ENCODE data around the gene TIGD6. TPM values are rescaled to one million over a fixed set of nuclear protein-coding genes. Genes with fewer than 3 reads are reported as not detected.

TIGD6 gene
- total and polyA plus RNA-seq, 2 donors (not counting 3 experiments of a cell fraction or from before 2014, with no cell fraction given) = 3.6 to 5.4 TPM

- DNase-seq (ENCODE audit: low read depth, low spot score) (no peak), FAIRE-seq (no peak)
- Histone ChIP-seq H3K27me3 (ENCODE audit: control insufficient read depth in 2 of 2, insufficient read depth in 2 of 2, low read length in 2 of 2) (no peaks in the 10 kb centered on the region), H3K27ac (ENCODE audit: insufficient read depth, low read depth, low read length) (no peak overlapping the region), H3K9me3 (replicated peaks; ENCODE audit: control insufficient read depth, insufficient read depth, low read length) (no peaks in the 10 kb centered on the region), H3K36me3 (ENCODE audit: control insufficient read depth in 2 of 2, extremely low read depth in 1 of 2, insufficient read depth in 2 of 2, low read length in 2 of 2) (peaks cover 18 to 30% of the 10 kb centered on the region in 2 experiments), H3K79me2 (ENCODE audit: control insufficient read depth, insufficient read depth, low read length) (peaks cover 15% of the 10 kb centered on the region), H3K9ac (replicated peaks; ENCODE audit: extremely low read depth, insufficient read depth, low read length) (no peak overlapping the region), H2AFZ (ENCODE audit: low read depth, low read length) (no peak overlapping the region), H3K9me1 (replicated peaks; ENCODE audit: control insufficient read depth, extremely low read depth, insufficient read depth, low read length) (no peaks in the 10 kb centered on the region), H3K4me2 (ENCODE audit: insufficient read depth, low read length) (no peak overlapping the region), H3K4me1 (ENCODE audit: control insufficient read depth, extremely low read depth, insufficient read depth, low read length) (no peaks in the 10 kb centered on the region), H4K20me1 (replicated peaks; ENCODE audit: control insufficient read depth, extremely low read depth, insufficient read depth, low read length) (peaks cover 2% of the 10 kb centered on the region), H3K4me3 (replicated peaks in 1 of 3; ENCODE audit: insufficient read depth in 1 of 3, low read depth in 1 of 3, low read length in 3 of 3) (no peak overlapping the region)
- ChIA-PET POLR2A (no interaction called here), CTCF (no interaction called here)
- intact Hi-C loops (cut with micrococcal nuclease) = no loop called here
- TF ChIP-seq EZH2 (IDR thresholded peaks at IDR 0.05; ENCODE audit: borderline replicate concordance, low read depth, low read length, severe bottlenecking) (no peak), POLR2AphosphoS5 (IDR thresholded peaks at IDR 0.05; ENCODE audit: insufficient read depth, low read depth, low read length) (no peak), GATA2 (IDR thresholded peaks at IDR 0.05; ENCODE audit: insufficient read depth, insufficient read length, low read depth, low read length) (no peak), FOS (IDR thresholded peaks at IDR 0.05; ENCODE audit: borderline replicate concordance, insufficient read depth, low read length) (no peak), JUN (IDR thresholded peaks at IDR 0.05; ENCODE audit: borderline replicate concordance, insufficient read depth, insufficient read length, low read depth) (no peak), POLR2A (IDR thresholded peaks at IDR 0.05; ENCODE audit: low read depth, low read length) (no peak), CTCF (IDR thresholded peaks at IDR 0.05; ENCODE audit: extremely low read depth in 1 of 2, insufficient read depth in 1 of 2, low read depth in 1 of 2, low read length in 2 of 2) (no peak), MAX (IDR thresholded peaks at IDR 0.05; ENCODE audit: insufficient read depth, insufficient read length) (no peak), MYC (IDR thresholded peaks at IDR 0.05; ENCODE audit: low read depth, low read length) (no peak)
- BruUV-seq (replicated peaks) = no TSS peak
- dilution Hi-C loops (cut with MboI; ENCODE audit: extremely low pct_ligation_motif_present, low sequenced_read_pairs) = no loop called here
Observed at GRCh38 chr5:150009671-150010387, 9.4 kb upstream of the TIGD6 start.
